ENCODE results near the gene CAMTA1.

Gene CAMTA1

DNA sequence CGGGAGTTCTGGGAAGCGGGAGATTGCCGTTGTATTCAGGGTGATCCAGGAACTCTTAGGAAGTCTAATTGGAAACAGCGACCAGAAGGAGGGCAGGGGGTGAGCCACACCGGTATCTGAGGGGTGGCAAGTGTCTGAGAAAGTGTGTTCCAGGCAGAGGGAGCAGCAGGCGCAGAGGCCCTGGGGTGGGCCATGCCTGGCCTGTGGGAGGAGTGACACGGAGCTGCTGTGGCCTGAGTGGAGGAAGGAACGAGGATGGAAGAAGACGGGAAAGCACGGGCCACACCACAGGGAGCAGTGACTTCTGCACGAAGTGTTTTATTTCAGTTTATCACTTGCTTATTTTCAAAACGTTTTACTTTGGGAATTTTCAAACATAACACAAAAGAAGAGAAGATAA lies 1010.2 kb downstream of the CAMTA1 start:
- no peak for FAIRE-seq

GRCh38 chr1:7805460-7805859 lies 1020.2 kb downstream of the CAMTA1 start:
- TF ChIP-seq, protein P1, sequence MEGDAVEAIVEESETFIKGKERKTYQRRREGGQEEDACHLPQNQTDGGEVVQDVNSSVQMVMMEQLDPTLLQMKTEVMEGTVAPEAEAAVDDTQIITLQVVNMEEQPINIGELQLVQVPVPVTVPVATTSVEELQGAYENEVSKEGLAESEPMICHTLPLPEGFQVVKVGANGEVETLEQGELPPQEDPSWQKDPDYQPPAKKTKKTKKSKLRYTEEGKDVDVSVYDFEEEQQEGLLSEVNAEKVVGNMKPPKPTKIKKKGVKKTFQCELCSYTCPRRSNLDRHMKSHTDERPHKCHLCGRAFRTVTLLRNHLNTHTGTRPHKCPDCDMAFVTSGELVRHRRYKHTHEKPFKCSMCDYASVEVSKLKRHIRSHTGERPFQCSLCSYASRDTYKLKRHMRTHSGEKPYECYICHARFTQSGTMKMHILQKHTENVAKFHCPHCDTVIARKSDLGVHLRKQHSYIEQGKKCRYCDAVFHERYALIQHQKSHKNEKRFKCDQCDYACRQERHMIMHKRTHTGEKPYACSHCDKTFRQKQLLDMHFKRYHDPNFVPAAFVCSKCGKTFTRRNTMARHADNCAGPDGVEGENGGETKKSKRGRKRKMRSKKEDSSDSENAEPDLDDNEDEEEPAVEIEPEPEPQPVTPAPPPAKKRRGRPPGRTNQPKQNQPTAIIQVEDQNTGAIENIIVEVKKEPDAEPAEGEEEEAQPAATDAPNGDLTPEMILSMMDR (IDR thresholded peaks at IDR 0.05; ENCODE audit: insufficient read depth, missing control alignments): no peak
- FAIRE-seq: no peak

More for the DNA sequence above, 1010.2 kb downstream of the CAMTA1 start:
- no peak for DNase-seq (ENCODE audit: insufficient read length, low spot score)
- TF ChIP-seq, protein P1 (IDR thresholded peaks at IDR 0.05; ENCODE audit: insufficient read depth, missing control alignments): no peak

DNA sequence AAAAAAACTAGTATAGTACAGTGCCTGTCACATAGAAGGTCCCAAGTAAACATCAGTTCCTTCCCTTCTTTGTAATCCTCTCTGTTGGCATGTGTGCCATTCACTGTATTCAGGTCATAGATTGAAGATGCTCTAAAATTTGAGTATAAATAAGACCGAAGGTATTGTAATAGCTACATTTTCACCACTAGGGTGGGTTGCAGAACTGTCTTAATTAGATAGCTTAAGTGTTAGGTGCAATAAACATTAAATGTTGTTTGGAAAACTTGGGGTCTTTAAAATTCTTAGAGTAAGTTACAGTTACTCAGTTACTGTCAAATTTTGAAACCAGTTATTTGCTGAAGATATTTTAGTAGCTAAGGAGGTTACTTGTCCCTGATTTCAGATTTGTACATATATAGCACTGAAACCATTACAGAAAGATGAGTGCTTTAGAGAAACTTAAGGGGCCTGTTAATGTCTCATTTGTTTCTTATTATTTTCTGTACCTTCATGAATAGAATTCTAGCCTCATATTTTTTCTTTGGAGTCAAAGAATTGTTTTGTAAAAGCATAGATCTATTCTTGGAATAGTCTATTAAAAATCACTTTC lies 1023.1 kb downstream of the CAMTA1 start:
- FAIRE-seq: no peak
- TF ChIP-seq, protein P1 (IDR thresholded peaks at IDR 0.05; ENCODE audit: insufficient read depth, missing control alignments): peak; percentile 46
- no peak for DNase-seq (ENCODE audit: insufficient read length, low spot score)

More at GRCh38 chr1:7805460-7805859, 1020.2 kb downstream of the CAMTA1 start:
- no peak for DNase-seq (ENCODE audit: insufficient read length, low spot score)

- TF ChIP-seq, protein P1 (IDR thresholded peaks at IDR 0.05; ENCODE audit: insufficient read depth, missing control alignments): no peak
- no peak for DNase-seq (ENCODE audit: insufficient read length, low spot score)
- FAIRE-seq: no peak
Measured at GRCh38 chr1:7809742-7810141, 1024.5 kb downstream of the CAMTA1 start.

GRCh38 chr1:7810395-7810794 lies 1025.1 kb downstream of the CAMTA1 start:
- no peak for FAIRE-seq
- no peak for DNase-seq (ENCODE audit: insufficient read length, low spot score)
- TF ChIP-seq, protein P1 (IDR thresholded peaks at IDR 0.05; ENCODE audit: insufficient read depth, missing control alignments): no peak

DNA sequence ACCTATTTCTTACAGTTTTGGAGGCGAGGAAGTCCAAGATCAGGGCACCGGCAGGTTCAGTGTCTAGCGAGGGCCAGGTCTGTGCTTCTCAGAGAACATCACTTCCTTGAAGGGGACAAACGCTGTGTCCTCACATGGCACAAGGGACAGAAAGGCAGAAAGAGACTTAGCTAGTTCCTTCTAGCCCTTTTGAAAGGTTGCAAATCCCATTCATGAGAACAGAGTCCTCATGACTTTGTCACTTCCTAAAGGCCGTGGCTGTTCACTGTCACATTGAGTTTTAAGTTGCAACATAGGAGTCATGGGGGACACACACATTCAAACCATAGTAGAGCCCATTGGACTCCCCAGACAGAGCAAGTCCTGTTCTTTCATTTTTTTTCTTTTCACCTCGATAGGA lies 1026.2 kb downstream of the CAMTA1 start:
- TF ChIP-seq, protein P1 (IDR thresholded peaks at IDR 0.05; ENCODE audit: insufficient read depth, missing control alignments): no peak
- DNase-seq (ENCODE audit: insufficient read length, low spot score) (no peak), FAIRE-seq (no peak)

- TF ChIP-seq, protein P1 (IDR thresholded peaks at IDR 0.05; ENCODE audit: insufficient read depth, missing control alignments): no peak
- FAIRE-seq (no peak), DNase-seq (ENCODE audit: insufficient read length, low spot score) (no peak)
Measured at GRCh38 chr1:7813677-7814373, 1028.6 kb downstream of the CAMTA1 start.
